ENCODE measurements around the gene IHH.

IHH gene

DNA sequence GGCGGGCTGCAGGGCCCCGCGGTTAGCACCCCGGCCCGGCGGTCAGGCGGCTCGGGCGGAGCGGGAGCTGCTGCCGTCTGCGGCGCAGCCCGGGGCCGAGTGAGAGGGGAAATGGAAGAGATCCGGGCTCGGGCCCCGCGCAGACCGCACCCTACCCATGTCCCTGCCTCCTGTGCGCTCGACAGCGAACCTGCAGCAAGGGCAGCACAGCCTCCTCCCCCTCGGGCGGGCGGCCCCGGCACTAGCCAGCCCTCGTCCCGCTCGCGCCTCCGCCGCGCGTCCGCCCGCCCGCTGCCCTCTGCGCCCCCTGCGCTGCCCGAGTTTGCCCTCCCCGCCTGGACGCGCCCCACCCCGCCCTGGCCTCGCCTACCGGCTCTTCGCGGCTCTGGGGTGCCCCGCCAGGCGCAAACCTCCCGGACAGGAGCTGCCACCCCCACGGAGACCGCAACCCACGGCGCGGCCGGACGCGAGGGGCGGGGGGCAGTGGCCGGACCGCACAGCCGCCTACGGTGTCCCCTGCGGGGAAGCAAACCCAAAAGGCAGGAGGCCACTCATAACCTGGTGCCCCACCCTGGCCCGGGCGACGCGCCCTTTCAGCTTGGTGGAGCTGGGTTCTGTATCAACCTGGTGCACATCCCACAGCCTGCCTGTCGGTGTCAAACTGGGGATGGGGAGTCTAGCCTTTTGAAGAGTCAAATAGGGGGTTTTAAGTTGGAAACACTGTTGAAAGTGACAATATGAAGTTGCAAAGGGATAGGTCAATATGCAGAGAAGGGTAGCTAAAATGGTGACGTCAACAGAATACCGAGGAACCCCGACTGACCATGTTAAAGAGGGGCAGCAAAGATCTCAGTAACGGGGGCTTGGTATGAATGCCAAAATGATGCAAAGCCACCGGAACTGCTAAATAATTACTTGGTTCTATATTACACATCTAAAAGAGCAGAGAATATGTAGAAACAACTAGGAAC is at the start of gene IHH:
TSS of gene IHH (minus strand) at position 101 of the 971 bp plus-strand sequence. CDS start 454 bp downstream, outside the sequence.
- DNase-seq: peak; percentile 6

- DNase-seq: no peak
Observed at GRCh38 chr2:219109471-219109870, 48.8 kb upstream of the IHH start.

DNA sequence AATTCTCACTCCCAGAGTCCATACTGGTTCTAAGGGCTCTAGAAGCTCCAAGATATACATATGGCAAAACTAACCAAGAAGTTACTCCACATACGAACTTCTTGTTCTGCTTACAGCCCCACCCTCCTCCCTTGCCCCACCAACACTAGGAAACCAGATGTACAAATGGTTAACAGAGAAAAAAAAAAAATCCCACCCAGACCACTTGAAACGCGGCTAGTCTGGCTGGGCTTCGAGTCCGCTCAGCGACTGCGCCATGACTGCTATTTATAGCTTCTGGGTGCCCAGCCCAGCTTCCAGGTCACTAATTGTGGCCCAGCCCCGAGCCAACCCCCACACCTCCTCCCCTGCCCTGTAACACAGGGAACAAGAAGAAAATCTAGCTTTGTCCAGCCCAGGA is 47.0 kb upstream of the IHH start:
- no peak for DNase-seq

DNA sequence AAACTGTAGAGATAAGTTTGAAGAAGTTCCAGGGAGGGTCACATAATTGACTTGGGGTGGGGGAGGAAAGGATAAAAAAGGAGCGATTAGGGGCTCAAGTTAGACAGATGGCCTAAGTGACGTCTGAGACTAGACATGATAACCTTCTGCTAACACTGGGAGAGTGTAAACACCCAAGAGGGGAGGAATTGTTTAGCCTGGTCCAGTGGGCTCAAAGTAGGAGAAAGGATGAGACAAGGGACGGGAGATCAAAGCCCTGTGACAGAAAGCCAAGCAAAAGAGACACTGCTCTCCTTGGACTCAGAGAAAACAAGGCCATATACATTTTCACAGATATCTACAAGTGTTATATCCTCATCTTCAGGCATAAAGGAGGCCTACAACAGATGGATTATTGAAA is 45.5 kb upstream of the IHH start:
- DNase-seq: no peak

DNA sequence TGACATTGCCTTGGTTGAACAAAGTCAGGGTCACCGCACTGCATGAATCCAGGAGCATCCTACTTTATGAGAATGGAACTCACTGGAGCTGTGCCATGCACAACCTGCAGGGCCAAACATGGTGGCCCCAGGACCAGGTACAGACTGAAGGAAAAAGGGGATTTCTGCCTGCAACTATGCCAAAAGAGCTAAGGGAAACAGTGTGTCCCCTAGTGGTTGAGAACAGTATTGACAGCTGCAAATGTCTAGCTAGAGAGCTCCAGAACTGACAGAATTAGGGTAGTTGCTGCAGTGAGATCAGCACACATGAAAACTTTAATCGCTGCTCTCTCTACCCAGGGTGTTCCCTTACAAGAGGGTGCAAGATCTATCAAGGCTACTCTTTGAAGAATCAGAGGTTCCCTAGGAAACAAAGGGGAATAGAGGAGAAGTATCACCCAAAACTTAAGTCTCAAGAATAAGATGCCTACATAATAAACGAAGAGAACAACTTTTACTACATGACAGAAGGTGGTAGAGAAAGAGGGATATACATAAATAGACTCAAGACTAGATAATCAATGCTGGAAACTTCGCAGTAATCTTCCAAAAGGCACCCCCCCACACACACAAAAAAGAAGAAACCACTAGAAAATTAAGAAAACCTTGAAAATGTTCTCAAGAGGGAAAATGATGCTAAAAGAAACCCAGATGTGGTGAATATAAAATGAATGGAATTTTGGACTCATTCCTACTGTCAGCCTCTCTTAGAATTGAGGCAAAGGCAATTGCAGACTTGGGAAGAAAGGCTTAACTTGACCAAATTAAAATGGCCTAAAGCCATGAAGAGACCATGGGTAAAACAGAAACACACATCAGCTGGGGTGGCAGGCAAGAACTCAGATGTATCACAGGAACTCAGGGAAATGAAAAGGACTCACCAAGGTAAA is 43.6 kb upstream of the IHH start:
- DNase-seq: peak; percentile 35

- DNase-seq: peak; percentile 53
Observed at GRCh38 chr2:219099329-219099728, 38.6 kb upstream of the IHH start.

DNA sequence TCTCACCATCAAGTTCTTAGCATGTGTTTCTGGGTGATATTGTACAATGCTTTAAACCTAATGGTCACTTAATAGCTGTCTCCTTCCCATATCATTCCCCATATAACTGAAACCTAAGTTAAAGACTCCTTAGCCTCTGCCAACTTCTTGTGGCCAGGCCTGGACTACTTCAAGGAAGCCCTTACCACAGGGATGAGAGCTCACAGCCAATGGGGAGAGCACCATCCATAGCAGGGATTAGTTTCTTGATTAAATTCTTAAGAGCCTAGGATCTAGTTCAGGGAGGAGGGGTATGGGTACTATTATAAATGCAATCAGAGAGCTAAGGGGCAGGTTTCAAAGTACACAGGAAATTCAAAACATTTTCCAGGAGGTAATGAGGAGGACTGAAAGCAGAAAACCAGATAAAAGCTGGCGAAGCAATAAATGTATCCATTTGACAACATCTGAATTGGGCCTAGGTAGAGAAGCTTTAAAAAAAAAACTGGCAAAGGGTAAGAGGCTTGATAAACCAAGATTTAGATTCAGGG is 34.8 kb upstream of the IHH start:
- no peak for DNase-seq

DNA sequence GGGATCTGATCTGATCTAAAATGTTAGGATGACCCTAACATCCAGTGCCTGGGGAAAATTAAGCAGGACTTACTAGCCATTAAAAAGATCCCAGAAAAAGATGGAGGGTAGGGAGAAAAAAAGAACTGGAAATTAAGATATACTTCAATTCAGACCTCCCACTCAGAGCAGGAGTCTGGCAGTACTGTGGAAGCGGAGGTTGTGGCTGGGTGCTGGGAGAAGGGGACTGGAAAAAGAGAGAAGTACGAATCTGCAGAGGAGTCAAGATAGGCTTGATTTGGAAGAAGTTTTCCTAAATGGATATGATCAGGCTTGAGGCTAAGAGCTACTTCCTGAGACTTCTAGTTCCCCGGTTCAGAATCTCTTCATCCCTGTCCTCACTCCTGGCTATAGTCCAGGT is 33.5 kb upstream of the IHH start:
- no peak for DNase-seq

DNA sequence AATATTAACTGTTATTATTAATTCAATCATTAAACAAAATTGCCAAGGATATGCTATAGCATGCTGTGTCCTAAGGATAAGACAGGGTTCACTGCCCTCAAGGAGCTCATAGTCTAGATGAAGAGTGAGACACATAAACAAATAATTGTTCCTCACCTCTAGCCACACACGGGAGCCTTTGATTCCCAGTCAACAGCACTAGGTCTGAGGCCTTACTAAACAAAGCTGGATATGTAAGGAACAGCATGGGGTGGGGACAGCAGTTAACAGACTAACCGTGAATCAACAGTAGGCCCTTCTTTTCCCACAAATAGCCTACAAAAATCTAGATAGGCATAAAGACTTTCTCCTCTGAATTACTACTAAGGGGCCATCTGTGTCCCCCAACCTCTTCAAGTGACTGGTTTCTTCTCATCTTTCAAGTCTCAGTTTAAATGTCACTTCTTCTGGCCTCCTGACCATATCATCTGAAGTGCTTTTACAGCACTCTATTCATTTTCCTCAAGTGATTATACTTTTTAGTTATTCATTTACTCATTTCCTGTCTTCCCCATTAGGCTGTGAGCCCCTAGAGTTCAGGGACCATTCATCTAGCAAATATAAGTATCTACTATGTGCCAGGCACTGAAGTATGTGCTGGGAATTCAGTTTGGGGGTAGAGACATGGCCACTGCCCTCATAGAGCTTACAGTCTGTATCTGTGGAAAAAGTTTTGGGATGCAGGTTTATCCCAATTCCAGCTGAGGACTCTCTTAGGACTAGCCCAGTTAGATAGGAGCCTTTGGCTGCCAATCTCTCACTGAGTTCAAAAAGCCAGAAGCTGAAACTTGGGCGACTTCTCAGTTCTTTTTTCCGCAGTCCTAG is 29.9 kb upstream of the IHH start:
- no peak for DNase-seq

DNA sequence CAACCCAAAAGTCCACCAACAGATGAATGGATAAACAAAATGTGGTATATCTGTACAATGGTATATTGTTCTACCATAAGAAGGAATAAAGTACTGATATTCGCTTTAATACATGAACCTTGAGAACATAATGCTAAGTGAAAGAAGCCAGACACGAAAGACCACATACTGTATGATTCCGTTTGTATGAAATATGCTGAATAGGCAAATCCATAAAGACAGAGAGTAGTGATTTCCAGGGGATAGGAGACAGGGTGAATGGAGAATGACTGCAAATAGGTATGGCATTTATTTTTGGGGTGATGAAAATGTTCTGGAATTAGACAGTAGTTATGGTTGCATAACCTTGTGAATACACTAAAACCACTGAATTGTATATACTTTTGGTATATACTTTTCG is 28.6 kb upstream of the IHH start:
- DNase-seq: no peak

- DNase-seq: no peak
Observed at GRCh38 chr2:219087848-219088247, 27.1 kb upstream of the IHH start.

DNA sequence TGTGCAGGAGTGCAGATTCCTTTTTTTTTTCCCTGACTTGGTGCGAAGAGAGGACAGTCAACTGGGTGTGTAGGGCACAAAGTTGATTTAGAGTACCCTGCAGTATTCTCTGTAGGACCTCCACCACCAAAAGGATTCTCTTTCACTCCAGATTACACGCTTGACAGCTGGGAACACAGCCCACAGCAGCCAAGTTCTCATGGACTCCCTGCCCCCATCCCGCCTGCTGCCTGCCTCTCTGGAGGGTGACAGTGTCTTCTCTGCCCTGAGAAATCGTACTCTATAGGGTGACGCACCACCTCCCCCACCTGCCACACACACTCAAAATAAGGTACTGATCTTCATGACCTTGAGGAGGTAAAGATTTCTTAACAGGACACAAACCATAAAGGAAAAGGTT is 26.6 kb upstream of the IHH start:
- DNase-seq: no peak

GRCh38 chr2:219086196-219086595 is 25.5 kb upstream of the IHH start:
- no peak for DNase-seq

- no peak for DNase-seq
Observed at GRCh38 chr2:219084791-219085190, 24.1 kb upstream of the IHH start.

DNA sequence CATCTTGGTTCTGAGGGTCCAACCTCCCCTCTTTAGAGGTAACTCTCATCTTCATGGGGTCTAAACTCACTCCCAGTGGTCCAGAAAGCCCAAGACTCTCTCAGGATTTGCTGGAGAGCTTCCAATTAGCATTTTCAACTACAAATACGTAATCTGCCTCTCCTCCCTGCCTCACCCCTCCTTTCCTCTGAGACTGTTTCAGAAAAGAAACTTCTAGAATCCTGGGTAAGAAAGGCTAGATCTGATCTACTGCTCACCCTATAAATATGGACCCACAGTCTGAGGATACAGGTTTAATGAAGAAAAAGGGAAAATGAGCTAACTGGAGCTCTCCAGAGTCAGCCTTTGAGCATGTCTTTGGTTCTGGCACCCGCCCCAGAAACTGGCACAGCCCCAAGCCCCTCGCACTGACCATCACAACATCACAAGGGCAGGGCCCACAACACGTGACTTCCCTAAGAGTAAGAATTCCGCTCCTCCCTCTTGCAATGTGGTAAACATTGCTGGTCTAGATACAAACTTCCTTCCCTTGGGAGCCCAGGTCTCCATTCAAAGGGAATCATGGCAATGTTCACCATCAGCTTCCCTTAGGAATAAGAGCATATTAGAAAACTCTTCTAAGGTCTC is 21.7 kb upstream of the IHH start:
- no peak for DNase-seq

- no peak for DNase-seq
Observed at GRCh38 chr2:219081701-219082331, 21.1 kb upstream of the IHH start.

DNA sequence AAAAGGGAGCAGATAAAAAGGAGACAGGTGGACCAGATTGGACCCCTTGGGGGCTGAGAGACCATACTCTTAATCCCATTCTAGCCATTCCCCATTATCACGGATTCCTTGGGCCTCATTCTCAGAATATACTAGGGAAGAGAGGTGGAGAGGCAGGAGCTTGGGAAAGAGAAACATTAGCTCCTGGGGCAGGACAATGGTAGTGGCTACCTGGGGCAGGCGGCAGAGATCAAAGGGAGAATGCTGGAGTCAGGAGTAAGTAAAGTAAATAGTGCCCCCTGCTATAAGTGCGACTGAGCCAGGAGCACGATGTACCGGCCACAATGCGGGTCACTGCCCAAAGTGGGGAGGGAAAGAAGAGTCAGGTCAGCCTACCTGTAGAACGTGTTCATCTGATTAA is 20.4 kb upstream of the IHH start:
- DNase-seq: no peak

DNA sequence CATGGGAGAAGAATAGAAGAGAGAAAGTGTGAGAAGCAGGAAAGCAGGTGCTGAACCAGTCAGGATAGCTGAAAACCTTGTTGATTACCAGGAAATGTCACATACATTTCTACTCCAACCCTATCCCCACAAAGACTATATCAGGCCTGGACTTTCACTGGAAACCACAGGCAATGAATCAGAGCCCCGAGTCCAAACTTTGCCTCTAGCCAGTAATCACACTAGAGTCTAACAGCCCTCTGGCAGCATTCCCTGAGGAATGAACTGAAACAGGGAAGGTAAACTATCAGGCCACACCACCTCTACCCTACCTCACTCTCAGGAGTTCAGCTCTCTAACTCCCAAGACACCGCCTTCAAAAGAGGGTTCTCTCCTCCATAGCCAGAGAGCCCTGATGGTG is 18.7 kb upstream of the IHH start:
- DNase-seq: peak; percentile 38

DNA sequence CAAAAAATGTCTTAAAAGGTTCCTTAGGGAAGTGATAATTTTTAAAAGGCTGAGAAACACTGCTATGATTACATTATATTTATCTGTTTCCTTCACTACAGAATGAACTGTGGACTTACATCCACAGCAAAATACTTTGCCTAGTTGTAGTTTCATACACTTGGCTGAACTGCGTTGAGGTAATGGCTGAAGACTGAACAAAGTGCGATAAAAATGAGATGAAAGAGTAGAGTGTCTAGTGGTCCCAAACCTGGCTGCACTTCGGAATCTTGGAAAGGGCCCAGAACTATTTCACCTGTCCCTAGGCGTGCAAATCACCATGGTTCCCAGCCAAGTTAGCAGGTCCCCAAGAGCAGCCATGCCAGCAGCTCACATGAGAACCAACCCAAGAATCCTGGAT is 18.2 kb upstream of the IHH start:
- DNase-seq: no peak

DNA sequence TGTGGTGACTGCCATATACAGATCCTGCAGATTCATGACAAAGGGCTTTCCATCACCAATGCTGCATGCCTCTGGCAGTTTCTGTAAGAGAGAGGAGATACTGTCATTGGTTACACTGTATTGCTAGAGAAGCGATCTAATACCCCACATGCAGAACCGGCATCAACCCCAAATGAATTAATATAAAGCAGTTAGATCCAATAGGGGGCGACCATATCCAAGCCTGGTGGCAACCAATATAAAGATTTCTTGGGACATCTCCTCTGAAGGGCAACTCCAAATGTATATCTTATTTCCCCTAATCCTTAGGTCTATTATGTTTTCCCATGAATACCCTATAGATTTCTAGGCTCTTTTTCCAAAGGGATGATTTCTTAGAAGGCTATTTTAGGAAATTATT is 17.4 kb upstream of the IHH start:
- DNase-seq: no peak

- no peak for DNase-seq
Observed at GRCh38 chr2:219076253-219076652, 15.5 kb upstream of the IHH start.

Data from EL (cell line).